Mesangial cell (primary cell): Measurements from ENCODE around the gene GLE1. TPM values are rescaled to one million over a fixed set of nuclear protein-coding genes. Genes with fewer than 3 reads are reported as not detected.

Source experiments
- total RNA-seq: library from RNA; depleted of rRNA; stranded (reverse); fragments of >200 nt; gene quantifications from 2 replicates; pipeline ENCODE4 v1.2.3, GENCODE V29; 2015

The GLE1 gene, protein sequence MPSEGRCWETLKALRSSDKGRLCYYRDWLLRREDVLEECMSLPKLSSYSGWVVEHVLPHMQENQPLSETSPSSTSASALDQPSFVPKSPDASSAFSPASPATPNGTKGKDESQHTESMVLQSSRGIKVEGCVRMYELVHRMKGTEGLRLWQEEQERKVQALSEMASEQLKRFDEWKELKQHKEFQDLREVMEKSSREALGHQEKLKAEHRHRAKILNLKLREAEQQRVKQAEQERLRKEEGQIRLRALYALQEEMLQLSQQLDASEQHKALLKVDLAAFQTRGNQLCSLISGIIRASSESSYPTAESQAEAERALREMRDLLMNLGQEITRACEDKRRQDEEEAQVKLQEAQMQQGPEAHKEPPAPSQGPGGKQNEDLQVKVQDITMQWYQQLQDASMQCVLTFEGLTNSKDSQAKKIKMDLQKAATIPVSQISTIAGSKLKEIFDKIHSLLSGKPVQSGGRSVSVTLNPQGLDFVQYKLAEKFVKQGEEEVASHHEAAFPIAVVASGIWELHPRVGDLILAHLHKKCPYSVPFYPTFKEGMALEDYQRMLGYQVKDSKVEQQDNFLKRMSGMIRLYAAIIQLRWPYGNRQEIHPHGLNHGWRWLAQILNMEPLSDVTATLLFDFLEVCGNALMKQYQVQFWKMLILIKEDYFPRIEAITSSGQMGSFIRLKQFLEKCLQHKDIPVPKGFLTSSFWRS
- 18.5 and 20.9 TPM in 2 replicates for total RNA-seq

DNA sequence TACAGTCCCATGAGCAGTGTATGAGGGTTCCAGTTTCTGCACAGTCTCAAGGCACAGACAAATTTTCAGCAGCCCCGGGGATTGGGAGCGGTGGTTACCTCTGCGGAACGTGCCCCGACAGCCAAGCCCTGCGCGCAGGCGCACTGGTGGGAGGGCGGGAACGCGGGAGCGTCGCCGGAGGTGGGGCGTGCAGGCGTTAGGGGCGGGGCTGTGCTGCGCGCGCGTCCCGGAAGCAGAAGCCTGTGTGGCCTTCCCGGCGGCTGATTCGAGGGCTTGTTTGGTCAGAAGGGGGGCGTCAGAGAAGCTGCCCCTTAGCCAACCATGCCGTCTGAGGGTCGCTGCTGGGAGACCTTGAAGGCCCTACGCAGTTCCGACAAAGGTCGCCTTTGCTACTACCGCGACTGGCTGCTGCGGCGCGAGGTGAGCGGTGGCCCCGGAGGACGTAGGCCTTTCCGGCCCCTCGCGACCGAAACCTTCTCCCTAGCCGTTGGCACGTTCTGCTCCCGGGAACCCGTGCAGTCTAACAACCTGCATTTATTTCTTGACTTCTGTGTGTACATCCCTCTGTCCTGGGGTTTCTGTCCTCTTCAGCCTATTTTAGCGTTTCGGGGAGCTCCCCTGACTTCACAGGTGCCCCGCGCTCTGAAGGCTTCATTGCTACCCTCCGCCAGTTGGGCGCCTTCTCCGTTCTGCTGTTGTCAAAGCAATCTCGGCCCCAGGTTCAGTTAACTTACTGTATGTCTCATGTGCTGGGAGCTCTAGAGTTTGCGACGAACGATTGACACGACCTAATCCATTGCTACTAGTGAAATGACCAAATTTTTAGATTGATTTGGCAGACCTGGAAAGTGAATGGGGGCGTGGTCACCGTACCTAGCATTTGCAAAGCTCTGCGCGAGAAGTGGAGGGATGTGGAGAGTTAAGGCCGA, at the start of gene GLE1:
GLE1 (plus strand) TSS at position 235 of the 929 bp plus-strand sequence; CDS start at position 322, 87 bp downstream.

DNA sequence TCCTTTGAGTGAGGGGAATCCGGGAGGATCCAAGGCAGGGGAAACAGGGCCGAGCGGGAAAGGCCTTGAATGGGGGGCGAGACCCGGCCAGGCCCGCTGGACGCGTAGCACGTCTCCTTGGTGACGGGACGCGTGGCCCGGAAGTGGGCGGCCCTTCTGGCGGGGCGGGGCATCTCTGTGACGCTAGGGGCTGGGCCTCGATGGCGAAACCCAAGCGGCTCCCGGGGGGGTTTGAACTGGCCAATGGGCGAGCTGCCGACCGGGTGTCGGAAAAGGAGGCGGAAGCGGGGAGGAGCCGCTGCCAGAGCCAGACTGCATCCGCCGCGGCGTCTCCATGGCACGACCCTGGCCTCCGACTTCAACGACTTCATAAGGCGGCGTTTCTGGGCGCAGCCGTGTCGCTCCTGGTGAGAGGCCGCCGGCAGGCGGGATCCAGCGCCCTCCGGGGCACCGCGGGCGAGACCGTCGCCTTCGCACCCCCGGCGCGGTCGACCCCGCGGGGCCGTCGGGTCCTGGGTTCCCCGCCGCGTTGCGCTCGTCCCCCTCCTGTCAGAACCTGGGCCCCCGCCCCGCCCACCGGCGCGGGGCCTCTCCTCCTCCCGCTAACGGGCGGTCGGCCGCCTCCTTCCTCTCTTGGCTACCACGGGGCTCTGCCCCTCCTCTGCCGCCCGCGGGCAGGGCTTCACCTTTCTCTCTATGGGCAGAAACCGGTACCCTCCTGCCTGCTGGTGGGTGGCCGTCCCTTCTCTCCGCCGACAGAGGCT, 48.5 kb upstream of the GLE1 start, which contains the start of gene ODF2:
ODF2 (plus strand) TSS at position 158 of the 764 bp plus-strand sequence; CDS start at position 244, 86 bp downstream.

DNA sequence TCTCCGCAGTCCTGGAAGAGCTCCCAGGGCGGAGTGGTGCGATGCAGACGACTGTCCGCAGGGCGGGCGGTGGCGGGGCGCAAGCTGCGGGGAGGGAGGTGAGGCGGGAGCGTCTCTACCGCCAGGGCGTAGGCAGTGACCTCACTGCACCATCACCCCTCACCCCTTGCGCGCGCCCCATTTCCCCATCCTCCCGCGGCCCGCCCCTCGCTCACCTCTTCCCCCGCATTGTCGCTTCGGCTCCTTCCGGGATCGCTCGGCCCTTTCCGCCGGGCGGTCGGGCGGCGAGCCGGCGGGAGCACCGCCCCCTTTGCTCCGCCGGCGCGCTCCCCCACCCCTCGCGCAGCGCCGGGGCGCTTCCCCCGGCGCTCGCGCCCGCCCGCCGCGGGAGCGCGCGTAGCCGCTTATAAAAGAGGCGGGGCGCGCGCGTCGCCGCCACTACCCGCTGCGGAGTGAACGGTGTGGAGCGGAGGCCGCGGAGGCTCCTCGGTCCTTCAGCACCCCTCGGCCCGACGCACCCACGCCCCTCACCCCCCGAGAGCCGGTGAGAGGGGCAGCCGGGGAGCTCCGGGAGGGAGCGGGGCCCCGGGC, 47.7 kb downstream of the GLE1 start, which contains the start of gene SPTAN1:
SPTAN1 (plus strand) TSS at position 435 of the 591 bp plus-strand sequence. CDS start 14,154 bp downstream, outside the sequence.

Other genes starting within 250 kb of the GLE1 start
- gene GOLGA2, start 228.7 kb upstream of the GLE1 start, total RNA-seq: 41.7 and 62.4 TPM in 2 replicates
- gene SWI5, start 228.4 kb upstream of the GLE1 start, total RNA-seq: 48.6 and 66.6 TPM in 2 replicates
- 16.6 and 17.2 TPM in 2 replicates for gene TRUB2, start 182.3 kb upstream of the GLE1 start, total RNA-seq
- 61.1 and 63.0 TPM in 2 replicates for gene COQ4, start 181.9 kb upstream of the GLE1 start, total RNA-seq
- 36.3 and 48.2 TPM in 2 replicates for gene SLC27A4, start 164.2 kb upstream of the GLE1 start, total RNA-seq
- 47.9 and 55.2 TPM in 2 replicates for gene URM1, start 133.3 kb upstream of the GLE1 start, total RNA-seq
- gene CERCAM, start 83.9 kb upstream of the GLE1 start, total RNA-seq: 91.9 and 147 TPM in 2 replicates
- gene ODF2, start 48.7 kb upstream of the GLE1 start, total RNA-seq: 12.2 and 33.9 TPM in 2 replicates
- gene SPTAN1, start 47.9 kb downstream of the GLE1 start, total RNA-seq: 280 and 302 TPM in 2 replicates
- 103 and 125 TPM in 2 replicates for gene DYNC2I2, start 152.1 kb downstream of the GLE1 start, total RNA-seq
- gene SET, start 184.5 kb downstream of the GLE1 start, total RNA-seq: 141 and 170 TPM in 2 replicates
- gene PKN3, start 197.8 kb downstream of the GLE1 start, total RNA-seq: 7.6 and 23.8 TPM in 2 replicates
- 111 and 159 TPM in 2 replicates for gene ZDHHC12, start 219.4 kb downstream of the GLE1 start, total RNA-seq